OCI-LY7 (cell line): ENCODE measurements around the gene FBXO4. TPM values are rescaled to one million over a fixed set of nuclear protein-coding genes. Genes with fewer than 3 reads are reported as not detected.

Experiments
- BruUV-seq: library from RNA; stranded (reverse); fragments of 400-500 nt; replicated peaks from 2 replicates; lab custom pipeline; 2021; lab: Mats Ljungman, UMichigan
- CTCF ChIA-PET: fragments of 300-600 bp; sonication (Branson Sonifier 250); formaldehyde crosslinking; loops from one replicate; lab custom pipeline; 2022; ENCODE audit warnings: antibody characterized with exemption; ENCODE audit not compliant: unreplicated experiment; lab: Charles Lee
- POLR2A ChIA-PET: fragments of 300-600 bp; sonication (Branson Sonifier 250); formaldehyde crosslinking; loops from one replicate; lab custom pipeline; 2022; ENCODE audit warnings: antibody characterized with exemption; lab: Charles Lee
- DNase-seq: peaks from one replicate; pipeline ENCODE4 v3.0.0-alpha.2; 2015; ENCODE audit warnings: low spot score
- H2AFZ ChIP-seq: fragments of 200-600 bp; sonication (generic), shearing (Covaris generic); 2 replicates; pipeline ENCODE4 v1.6.1; 2014; ENCODE audit warnings: mild to moderate bottlenecking, antibody characterized with exemption, low read length, moderate library complexity
- H3K27ac ChIP-seq: fragments of 200-600 bp; sonication (generic); 2 replicates; pipeline ENCODE4 v1.5.1; 2014; ENCODE audit warnings: mixed run types, low read depth, mild to moderate bottlenecking, moderate library complexity, low read length, inconsistent platforms; ENCODE audit not compliant: poor library complexity, severe bottlenecking
- H3K36me3 ChIP-seq: fragments of 200-600 bp; sonication (generic); 2 replicates; pipeline ENCODE4 v1.6.1; 2014; ENCODE audit warnings: mild to moderate bottlenecking, antibody characterized with exemption, low read length, moderate library complexity, mixed read lengths; ENCODE audit not compliant: insufficient read depth
- H3K4me1 ChIP-seq: fragments of 200-600 bp; sonication (generic); 2 replicates; pipeline ENCODE4 v1.5.1; 2014; ENCODE audit warnings: mild to moderate bottlenecking, low read length; ENCODE audit not compliant: insufficient read depth, poor library complexity, severe bottlenecking
- H3K4me2 ChIP-seq: fragments of 200-600 bp; sonication (generic); 2 replicates; pipeline ENCODE4 v1.6.1; 2014; ENCODE audit warnings: mild to moderate bottlenecking, low read length
- H3K4me3 ChIP-seq: fragments of 200-600 bp; sonication (generic); 2 replicates; pipeline ENCODE4 v1.5.1; 2014; ENCODE audit warnings: mild to moderate bottlenecking, low read depth, low read length; ENCODE audit not compliant: poor library complexity, severe bottlenecking
- H3K79me2 ChIP-seq: fragments of 200-600 bp; sonication (generic); 2 replicates; pipeline ENCODE4 v1.6.1; 2016; ENCODE audit warnings: low read depth, mild to moderate bottlenecking, low read length, moderate library complexity, mixed read lengths; ENCODE audit not compliant: insufficient read depth
- H3K9me2 ChIP-seq: fragments of 200-600 bp; sonication (generic); 2 replicates; pipeline ENCODE4 v1.6.1; 2016; ENCODE audit warnings: mild to moderate bottlenecking, low read length, mixed read lengths; ENCODE audit not compliant: insufficient read depth
- H3K9me3 ChIP-seq: fragments of 200-600 bp; sonication (generic); 2 replicates; pipeline ENCODE4 v1.6.1; 2014; ENCODE audit warnings: mild to moderate bottlenecking, mixed run types, low read length, mixed read lengths
- H4K20me1 ChIP-seq: fragments of 200-600 bp; sonication (generic); 2 replicates; pipeline ENCODE4 v1.6.1; 2014; ENCODE audit warnings: mild to moderate bottlenecking, antibody characterized with exemption, low read length, moderate library complexity, mixed read lengths; ENCODE audit not compliant: insufficient read depth
- CTCF ChIP-seq: fragments of 200-600 bp; sonication (generic); conservative IDR thresholded peaks from 2 replicates; pipeline ENCODE4 v1.5.1; 2014; ENCODE audit warnings: mild to moderate bottlenecking, antibody characterized with exemption, low read length, moderate library complexity, mixed read lengths
- EZH2phosphoT487 ChIP-seq: fragments of 200-600 bp; sonication (generic); IDR thresholded peaks from 2 replicates; pipeline ENCODE4 v1.6.1; 2018; ENCODE audit warnings: low read depth, borderline replicate concordance, mild to moderate bottlenecking, mixed run types, antibody characterized with exemption, low read length, moderate library complexity, mixed read lengths
- intact Hi-C: fragments of 100-400 bp; cut with micrococcal nuclease; formaldehyde crosslinking; loops from one replicate; pipeline ENCODE4 v1.10.0; 2022; ENCODE audit not compliant: unreplicated experiment
- total RNA-seq, 2 experiments: library from RNA; depleted of rRNA in 1 of 2; stranded (reverse); fragments of >200 nt in 1 of 2; shearing (Covaris generic) in 1 of 2; gene quantifications; 2 replicates each; pipeline ENCODE4 v1.2.3, GENCODE V29; 2014 to 2022

FBXO4 gene
- total RNA-seq, 2 experiments from 2014 or later = 0.40 TPM; not detected in 1

- no peak overlapping the region for H3K4me2 ChIP-seq
- TF ChIP-seq CTCF (no peak), EZH2phosphoT487 (no peak)
- no peak overlapping the region for H3K4me3 ChIP-seq
- H3K4me1 ChIP-seq = no peaks in the 10 kb centered on the region
- H3K27ac ChIP-seq = no peak overlapping the region
- H3K9me2 ChIP-seq = no peaks in the 10 kb centered on the region; the same call in 1 of the 2 replicates
- no peak overlapping the region for H2AFZ ChIP-seq
- H3K79me2 ChIP-seq = no peaks in the 10 kb centered on the region
- DNase-seq = no peak
- ChIA-PET POLR2A (no interaction called here), CTCF (no interaction called here)
- no TSS peak for BruUV-seq
- intact Hi-C loops = no loop called here
- H3K9me3 ChIP-seq = no peaks in the 10 kb centered on the region
- no peaks in the 10 kb centered on the region for H3K36me3 ChIP-seq
- H4K20me1 ChIP-seq = no peaks in the 10 kb centered on the region
These were observed 31.9 kb downstream of the FBXO4 start for GRCh38 chr5:41956943-41957342.

- CTCF ChIA-PET = no interaction called here
- POLR2A ChIA-PET = no interaction called here
These were observed 35.4 kb downstream of the FBXO4 start for GRCh38 chr5:41960481-41960880.

More at GRCh38 chr5:41960481-41960880, 35.4 kb downstream of the FBXO4 start:
- no peaks in the 10 kb centered on the region for H3K9me3 ChIP-seq
- BruUV-seq = no TSS peak
- no peaks in the 10 kb centered on the region for H3K36me3 ChIP-seq
- H4K20me1 ChIP-seq = no peaks in the 10 kb centered on the region
- H3K9me2 ChIP-seq = no peaks in the 10 kb centered on the region
- H3K4me2 ChIP-seq = no peak overlapping the region
- no peaks in the 10 kb centered on the region for H3K4me1 ChIP-seq
- no peak overlapping the region for H2AFZ ChIP-seq
- H3K27ac ChIP-seq = no peak overlapping the region
- TF ChIP-seq EZH2phosphoT487 (no peak), CTCF (no peak)
- DNase-seq = no peak
- intact Hi-C loops = loop anchor here (10.0 kb wide), 1 partner anchor 214 kb away; no protein-coding TSS in a partner anchor
- H3K4me3 ChIP-seq = no peak overlapping the region
- H3K79me2 ChIP-seq = no peaks in the 10 kb centered on the region
